ENCODE measurements around the gene TMEM151B.

DNA sequence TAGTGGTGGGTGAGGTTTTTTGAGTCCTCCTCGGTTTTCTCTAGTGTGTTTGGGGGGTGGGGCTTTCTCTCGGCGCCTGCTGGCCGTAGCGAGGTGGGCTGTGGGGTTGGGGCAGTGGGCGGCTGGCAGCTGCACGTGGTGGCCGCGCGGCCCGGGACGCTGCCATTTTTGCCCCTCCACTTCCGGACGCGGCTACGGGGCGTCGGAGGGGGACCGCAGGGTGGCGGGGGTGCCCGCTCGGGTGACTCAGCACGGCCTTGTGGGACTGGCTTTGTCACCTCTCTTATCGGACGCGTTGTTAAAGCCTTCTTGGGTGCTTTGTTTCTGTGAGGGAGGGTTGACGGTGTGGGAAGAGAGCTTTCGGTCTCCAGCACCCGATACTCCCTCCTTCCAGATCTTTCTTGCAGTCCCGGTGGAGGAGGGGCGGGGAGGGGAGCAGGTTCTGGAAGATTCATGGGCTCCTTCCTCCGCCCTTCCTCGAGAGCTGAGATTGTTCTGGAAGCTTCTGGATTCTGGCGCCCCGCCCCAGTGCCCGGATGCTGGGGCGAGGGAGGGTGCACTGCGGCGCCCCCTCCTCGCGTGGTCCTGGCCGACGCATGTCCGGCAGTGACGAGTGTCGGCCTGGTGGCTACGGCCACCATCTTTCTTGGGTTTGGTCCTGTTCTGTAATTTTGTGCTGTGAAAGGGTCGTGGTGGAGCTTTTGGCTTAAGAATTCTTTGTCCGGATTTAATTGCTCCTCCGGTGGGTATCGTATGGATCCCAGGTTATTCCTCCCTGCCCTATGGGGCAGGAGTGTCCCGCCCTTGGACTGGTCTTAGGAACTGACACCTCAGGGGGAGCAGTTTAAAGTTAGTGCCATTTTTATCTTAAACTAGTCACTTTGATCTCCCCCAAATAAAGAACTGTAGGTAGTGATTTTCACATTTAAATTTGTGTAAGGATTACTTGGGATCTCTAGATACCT, 22.6 kb upstream of the TMEM151B start:
- TF ChIP-seq, protein P1, sequence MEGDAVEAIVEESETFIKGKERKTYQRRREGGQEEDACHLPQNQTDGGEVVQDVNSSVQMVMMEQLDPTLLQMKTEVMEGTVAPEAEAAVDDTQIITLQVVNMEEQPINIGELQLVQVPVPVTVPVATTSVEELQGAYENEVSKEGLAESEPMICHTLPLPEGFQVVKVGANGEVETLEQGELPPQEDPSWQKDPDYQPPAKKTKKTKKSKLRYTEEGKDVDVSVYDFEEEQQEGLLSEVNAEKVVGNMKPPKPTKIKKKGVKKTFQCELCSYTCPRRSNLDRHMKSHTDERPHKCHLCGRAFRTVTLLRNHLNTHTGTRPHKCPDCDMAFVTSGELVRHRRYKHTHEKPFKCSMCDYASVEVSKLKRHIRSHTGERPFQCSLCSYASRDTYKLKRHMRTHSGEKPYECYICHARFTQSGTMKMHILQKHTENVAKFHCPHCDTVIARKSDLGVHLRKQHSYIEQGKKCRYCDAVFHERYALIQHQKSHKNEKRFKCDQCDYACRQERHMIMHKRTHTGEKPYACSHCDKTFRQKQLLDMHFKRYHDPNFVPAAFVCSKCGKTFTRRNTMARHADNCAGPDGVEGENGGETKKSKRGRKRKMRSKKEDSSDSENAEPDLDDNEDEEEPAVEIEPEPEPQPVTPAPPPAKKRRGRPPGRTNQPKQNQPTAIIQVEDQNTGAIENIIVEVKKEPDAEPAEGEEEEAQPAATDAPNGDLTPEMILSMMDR (IDR thresholded peaks at IDR 0.05), result no peak
- no peak for TF ChIP-seq EZH2 (IDR thresholded peaks at IDR 0.05; ENCODE audit: borderline replicate concordance, insufficient read depth, low read depth, low read length, poor library complexity, severe bottlenecking)
